ENCODE data around the gene TRIM8.

TRIM8 gene

DNA sequence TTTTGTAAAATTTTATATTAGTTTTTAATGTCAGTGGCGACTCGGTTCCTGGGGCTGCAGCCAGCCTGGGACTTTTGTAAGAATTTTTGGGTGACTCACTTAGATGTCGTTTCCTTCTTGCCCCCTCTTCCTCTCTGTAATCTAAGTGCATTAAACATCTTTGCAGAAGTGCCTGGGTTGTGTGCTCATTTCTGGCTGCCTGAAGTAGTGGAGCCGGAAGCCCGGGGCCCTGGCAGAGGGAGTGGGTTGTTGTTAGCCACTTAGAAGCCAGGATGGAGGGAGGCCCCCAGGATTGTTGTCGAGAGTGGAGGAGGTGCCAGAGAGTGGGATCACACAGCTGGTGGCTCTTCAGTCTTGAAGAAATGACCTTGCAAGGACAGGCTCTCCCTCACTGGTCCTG, 11.0 kb upstream of the TRIM8 start:
- no peak for DNase-seq (ENCODE audit: low spot score)

DNA sequence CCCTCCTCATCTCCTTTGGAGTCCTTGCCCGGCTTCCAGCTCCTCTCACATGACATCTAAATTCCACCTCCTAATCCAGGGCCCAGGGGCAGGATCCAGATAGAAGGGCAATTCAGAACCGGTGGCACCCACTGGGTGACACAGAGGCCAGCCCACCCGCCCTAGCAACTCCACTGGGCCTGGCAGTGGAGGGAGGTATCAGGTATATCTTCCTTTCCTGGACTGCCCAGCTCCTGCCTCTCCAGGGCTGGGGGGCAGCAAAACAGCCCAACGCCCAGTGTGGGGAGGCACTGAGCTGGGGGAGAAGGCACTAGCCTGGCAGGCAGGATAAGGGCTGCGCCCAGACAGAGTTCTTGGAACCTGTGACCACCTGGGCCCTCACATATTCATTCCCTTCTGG, 10.4 kb upstream of the TRIM8 start:
- no peak for DNase-seq (ENCODE audit: low spot score)

DNA sequence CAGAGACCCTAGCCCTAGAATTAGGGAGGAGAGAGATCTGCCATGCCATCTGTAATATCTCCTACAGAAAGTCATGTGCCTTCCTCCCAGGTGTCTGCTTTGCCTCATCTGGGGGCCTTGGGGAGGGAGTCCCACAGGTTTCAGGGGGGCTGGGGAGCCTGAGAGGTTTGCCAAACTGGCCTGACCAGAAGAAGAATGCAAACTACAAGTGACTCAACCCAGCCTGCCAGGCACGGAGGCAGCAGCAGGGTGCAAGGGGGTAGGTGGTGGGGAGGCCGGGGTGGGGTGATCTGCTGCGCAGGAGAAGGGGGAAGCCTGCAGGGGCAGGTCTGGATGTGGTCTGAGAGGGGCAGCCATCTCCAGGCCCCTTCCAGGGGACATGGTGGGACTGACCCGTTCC, 9.6 kb upstream of the TRIM8 start:
- no peak for DNase-seq (ENCODE audit: low spot score)

DNA sequence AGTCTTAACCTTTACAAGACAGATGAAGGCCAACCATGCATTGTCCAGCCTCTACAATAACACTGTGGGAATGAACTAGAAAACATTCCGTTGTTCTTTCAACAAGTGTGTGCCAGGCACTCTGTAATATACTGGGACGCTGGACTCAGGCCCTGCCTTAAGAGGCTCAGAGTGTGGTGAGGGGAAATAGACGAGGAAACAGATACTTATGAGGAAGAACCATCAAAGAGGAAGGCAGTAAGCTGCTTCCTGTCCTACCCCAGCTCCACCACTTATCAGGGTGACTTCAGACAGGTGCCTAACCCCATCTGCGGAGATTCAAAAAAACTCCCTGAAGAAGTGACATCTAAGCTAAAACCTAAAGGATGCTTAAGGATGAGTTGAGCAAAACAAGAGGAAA, 8.9 kb upstream of the TRIM8 start:
- DNase-seq (ENCODE audit: low spot score) = no peak

DNA sequence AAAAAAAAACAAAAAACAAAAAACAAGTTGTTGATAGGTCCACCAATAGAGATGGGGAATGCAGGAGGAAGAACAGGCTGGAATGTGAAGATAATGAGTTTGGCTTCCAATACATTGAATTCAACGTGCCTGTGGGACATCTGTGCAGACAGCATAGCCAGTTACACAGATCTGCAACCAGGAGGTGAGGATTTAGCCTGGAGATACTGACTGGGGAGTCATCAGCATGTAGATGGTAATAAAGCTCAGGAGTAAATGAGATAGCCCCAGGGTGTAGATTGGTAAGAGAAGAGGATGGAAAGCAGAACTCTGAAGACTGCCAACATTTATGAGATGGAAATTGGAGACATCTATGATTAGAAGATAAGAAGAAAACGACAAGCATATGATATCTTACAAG, 4.7 kb upstream of the TRIM8 start:
- DNase-seq (ENCODE audit: low spot score) = no peak

DNA sequence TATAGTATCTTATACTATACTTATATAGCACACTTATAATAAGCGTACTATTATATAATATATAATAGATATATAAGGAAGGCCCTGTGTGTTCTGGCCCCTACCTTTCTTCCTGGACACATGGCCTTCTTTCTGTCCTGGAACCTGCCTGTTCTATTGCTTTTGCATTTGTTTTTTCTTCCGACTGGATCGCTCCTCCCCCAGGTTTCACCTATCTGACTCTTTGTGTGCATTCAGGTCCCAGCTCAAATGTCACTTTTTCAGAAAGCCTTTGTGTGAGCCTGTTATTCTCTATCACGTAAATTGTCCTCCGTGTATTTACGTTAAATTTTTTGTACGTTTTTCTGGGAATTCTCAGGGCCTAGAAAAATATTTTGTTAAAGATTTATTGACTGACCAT, 2.9 kb upstream of the TRIM8 start:
- no peak for DNase-seq (ENCODE audit: low spot score)

DNA sequence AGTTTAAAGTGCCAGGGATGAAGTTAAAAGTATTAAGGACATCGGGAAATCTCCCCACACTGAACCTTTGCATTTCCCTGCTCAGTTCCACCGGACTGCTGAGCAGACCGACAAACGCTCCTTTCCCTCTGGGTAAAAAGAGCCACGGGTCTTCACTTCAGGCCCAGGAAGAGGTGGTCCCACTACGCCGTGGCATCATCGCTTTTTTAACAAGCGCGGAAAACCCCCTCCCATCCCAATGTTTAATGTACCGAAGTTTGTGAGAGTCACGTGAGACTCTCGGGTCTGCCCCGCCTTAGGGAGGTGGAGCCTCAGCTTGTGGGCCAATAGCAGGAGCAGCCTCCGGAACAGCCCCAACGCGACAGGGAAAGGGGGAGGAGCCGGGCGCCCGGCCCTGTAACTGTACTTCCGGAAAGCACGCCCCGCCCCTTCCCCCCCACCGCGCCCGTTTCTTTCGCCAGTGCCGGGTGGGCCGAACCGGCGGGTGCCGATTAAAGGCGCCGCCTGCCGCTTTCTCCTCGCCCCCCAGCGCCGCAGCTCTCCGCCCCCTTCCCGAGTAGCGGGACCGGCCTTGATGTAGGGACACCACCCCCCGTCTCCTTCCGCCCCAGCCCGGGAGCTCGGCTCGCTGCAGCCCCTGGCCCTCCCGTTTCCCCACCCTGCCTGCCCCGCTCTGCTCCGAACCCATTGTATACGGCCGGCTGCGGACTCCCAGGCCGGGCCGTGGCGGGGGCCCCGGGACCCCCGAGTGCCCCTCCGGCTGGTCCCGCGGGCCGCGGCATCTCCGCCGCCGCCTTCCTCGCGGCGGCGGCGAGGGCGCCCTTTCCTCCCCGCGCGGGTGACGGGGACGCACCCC, 2.2 kb upstream of the TRIM8 start:
- peak; percentile 91 for DNase-seq (ENCODE audit: low spot score)

DNA sequence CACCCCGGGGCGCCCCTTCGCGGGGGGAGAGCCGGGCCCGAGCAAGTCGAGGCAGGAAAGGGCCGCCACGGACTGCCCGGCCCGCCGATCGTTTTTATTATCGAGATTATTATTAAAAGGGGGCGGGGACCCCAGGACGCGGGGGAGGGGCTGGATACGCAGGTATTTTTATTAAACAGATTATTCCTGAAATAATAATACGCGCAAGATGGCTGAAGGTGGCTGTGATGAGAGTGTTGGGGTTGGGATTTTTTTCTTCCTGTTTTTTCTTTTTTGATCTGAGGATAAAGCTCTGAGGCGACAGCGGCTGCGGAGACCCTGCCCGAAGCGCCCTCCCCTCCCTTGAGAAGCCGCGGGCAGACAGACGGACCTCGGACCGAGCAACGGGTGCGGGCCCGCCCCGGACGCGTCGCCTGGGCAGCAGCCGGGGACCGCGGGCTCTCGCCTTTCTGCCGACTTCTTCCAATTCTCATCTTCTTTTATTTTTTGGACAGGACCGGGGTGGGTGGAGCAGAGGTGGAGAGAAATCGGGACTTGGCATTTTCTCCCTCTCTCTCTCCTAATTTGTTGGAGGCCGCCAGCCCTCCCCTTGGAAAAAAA, 1.4 kb upstream of the TRIM8 start:
- no peak for DNase-seq (ENCODE audit: low spot score)

DNA sequence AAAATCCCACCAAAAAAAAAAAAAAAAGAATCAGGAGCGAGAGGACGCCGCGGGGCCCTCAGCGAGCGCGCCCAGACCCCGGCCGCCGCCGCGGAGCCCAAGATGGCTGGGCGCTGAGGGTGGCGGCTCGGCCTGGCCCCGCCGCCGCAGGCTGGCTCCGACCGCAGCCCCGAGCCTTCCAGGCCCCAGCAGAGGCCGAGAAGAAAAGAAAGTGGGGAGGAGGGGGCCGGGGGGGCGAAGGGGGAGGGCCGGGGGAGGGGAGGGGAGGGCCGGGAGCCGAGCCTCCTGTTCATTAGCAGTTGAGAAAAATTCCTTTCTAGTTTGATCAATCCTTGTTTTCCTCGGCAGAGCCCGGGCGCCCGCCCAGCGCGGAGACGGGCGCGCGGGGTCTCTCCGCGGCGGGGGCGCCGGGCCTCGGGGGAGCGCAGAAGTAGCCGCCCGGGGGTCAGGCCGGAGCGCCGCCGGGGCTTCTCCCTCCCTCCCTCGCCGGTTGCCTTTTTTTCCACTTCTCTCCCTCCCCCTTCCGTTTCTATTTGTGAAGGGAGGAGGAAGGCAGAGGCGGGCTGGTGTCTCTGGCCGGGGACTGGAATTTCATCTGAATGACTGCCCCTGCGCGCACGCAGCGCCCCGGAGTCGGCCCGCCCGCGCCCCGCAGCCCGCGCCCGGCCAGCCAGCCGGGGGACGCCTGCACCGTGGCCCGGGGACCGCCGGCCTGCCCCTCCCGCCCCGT, 778 bp upstream of the TRIM8 start:
- DNase-seq (ENCODE audit: low spot score) = no peak

DNA sequence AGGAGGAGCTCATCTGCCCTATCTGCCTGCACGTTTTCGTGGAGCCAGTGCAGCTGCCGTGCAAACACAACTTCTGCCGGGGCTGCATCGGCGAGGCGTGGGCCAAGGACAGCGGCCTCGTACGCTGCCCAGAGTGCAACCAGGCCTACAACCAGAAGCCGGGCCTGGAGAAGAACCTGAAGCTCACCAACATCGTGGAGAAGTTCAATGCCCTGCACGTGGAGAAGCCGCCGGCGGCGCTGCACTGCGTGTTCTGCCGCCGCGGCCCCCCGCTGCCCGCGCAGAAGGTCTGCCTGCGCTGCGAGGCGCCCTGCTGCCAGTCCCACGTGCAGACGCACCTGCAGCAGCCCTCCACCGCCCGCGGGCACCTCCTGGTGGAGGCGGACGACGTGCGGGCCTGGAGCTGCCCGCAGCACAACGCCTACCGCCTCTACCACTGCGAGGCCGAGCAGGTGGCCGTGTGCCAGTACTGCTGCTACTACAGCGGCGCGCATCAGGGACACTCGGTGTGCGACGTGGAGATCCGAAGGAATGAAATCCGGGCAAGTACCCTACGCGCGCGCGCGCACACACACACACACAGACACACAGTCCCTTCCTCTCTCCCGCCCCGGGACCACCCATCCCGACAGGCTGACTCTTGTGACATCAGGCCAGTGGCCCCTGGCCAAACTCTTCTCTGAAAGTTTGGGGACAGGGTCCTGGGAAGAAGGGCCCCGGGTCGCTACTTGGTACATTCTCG, 538 bp downstream of the TRIM8 start:
- DNase-seq (ENCODE audit: low spot score) = no peak

DNA sequence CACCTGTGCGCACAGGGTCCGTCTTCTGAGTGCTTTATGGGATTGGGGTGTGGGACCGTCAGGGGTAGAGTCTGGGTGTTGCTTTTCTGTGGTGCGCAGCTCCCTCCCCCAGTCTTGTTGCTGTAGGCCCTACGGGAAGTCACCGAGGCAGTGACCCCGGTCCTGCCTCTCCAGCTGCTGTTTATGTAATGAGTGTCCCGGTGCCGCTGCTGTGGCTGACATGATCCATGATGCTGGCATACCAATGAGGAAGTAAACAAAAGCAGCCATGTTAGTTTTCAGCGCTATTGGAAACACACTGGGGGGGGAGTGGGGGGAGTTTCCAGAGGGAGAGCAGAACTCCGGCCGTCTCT, 1.1 kb downstream of the TRIM8 start:
- peak; percentile 10 for DNase-seq (ENCODE audit: low spot score)

DNA sequence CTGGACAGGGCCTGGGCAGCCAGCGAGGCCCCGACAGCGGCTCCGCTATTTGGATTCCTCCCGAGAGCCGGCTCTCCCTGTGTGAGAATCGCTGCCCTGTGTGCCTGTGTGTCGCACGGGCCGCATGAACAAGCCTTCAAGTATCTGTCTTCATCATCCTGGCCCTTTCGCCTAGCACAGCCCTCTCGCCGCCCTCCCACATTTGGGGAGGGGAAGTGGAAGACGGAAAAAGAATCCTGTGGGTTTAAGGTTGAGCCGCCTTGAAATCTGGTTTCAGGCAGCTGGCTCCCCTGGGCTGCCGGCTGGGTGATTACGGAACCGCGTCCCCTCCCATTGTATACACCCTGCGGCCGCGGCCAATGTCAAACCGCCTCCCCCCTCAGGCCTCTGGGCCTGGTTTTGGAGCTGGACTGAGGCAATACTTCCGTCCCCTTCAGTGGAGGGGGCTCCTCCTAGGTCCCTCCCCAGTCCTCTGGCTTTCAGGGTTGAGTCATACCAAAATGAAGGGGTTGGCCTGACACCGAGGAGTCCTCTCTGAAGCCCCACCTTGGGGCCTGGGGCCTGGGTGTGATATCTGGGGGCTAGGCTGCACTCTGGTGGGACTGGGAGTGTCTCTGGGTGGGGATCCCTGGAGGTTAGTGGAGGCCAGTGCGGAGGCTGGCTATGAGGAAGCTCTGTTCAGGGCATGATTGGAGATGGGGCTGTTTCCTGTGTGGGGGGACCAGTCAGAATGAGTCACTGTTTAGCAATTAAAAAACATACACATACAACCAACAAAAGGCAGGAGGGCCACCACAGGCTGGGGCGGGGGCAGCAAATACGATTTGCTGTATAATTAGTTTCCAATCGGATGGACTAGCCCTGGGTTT, 1.7 kb downstream of the TRIM8 start:
- DNase-seq (ENCODE audit: low spot score) = peak; percentile 74

DNA sequence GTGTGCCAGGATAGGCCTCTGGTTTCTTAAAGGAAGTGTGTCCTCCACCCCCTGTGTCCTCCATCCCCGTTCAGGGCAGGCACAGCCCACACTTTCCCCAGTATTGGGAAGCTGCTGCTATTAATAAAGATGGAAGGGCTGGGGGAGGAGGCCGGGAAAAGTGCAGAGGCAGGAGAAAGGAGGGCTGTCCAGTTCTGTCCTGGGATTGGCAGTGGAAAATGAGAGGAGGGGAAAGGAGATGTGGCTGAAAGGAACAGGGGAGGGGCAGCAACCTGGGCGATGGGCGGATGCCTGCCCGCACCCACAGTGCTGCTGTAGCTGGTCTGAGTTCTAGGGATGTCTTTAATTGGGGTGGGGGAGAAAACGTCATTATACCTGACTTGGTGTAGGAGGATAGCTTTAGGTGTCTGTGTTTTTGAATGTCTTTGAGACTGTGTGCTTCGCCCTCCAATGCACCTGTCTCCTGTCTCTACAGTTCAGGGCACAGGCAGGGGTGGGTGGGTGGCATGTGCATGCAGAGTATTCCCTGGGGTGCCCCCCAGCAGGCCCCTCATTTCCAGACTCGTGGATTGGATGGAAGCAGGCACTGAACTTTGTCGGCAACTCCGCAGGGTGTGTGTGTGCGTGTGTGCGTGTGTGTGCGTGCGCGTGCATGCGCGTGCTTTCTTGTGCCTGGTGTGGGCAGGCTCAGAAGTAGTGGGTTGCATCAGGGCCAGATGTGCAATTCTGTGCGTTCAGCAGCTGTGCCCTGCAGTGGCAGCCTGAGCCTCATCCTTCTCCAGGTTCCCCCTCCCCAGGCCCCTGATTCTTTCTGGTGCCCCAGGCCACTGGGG, 2.5 kb downstream of the TRIM8 start:
- DNase-seq (ENCODE audit: low spot score) = peak; percentile 68

DNA sequence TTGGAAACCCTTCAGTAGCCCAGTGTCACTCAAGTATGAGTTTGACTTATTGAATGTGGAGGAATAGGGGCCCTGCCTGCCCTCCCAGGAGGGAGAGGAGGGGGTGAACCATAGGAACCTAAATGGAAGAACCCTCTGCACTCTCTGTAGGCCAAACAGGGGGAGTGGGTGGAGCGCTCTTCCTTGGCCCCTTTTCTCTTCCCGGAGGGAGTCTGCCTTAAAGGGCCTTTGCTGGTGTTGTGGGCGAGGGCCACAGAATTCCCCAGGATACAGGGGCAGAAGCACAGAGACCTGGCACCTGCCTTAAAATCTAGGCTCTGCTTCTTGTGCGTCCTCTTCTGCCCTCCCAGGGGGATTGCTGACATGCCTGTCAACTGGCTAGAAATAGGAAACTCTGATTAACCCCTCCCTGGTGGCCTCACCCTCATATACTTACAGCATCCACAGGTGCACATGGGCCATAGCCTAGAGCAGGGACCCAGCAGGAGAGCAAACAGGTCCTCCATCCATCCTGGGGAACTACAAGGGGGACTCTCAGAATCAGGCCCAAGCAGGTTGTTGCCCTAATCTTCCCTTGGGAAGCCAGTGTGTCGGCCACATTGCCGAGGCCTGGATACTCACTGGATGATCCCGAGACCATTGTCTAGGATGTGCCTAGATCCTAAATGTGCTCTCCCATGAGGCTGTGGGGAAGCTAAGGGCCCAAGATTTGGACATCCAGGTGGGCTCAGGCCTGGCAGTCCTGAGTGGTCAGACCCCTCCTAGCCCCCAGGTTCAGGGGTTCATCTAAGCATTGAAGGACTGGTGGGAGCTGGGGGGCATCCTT, 3.4 kb downstream of the TRIM8 start:
- DNase-seq (ENCODE audit: low spot score) = no peak

DNA sequence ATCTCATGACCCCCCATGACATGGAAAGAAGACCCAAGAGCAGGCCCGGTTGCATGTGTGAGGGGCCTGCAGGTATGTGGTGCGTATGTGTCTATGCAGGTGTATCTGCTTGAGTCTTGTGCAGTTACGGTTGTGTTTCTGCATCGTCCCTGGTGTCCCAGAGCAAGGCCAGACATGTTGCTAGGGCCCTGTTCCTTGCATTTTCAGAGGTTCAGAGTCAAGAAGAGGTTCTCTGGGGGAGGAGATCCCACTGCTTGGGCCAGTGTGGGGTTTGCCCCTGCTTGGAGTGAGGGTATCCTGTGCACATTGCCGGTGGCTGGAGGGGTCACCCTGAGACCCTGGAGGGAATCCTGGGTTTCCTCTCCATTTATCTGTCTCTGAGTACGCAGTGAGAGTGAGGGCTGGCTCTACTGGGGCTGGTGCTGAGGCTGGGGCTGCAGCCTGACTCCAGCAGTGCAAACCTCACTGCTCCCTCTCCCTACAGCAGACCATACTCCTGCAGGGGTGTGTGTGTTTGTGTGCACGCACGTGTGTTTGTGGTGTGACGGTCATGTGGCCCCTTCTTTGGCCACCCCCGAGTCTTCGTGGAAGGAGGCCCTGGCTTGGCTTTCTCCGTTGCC, 4.1 kb downstream of the TRIM8 start:
- no peak for DNase-seq (ENCODE audit: low spot score)

DNA sequence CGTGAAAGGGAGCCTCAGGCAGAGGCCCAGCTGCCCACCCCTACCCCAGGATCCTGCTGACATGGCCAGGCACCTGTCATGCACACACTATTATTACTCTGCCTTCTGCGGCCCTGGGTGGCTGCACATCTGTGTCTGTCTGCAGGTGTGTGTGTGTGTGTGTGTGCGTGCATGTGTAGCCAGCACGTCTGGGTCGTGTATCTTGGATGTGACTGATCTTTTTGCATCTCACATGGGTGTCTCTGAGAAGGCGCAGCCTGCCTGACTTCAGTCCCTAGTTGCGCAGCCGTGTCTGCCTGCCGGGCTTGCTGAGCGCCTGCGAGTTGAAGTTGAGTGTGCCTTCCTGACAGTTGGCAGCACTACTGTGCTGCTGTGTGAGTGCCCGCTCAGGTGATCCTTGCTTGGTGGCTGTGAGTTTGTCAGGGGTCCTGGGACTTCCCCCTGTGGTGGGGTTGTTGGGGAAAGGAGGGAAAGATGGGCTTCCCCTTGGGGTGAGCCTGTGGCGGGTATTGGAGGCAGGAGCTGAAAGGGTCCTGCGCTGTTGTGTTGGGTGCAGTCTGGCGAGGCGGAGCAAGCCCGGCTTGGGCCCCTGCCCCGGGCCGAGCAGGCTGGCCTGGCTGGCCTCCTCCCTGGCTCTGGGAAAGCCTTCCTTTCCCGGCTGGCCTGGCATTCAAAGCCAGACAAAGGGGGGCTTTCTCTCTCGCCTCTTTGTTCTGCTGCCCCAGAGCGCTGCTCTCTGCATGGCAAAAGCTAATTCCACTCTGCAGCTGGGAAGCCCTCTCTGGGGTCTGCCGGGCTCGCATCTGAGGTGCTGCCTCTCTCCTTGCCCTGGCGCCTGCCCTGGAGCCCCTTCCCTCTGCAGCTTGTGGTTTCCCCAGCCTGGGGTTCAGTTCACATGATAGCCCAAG, 4.9 kb downstream of the TRIM8 start:
- no peak for DNase-seq (ENCODE audit: low spot score)

DNA sequence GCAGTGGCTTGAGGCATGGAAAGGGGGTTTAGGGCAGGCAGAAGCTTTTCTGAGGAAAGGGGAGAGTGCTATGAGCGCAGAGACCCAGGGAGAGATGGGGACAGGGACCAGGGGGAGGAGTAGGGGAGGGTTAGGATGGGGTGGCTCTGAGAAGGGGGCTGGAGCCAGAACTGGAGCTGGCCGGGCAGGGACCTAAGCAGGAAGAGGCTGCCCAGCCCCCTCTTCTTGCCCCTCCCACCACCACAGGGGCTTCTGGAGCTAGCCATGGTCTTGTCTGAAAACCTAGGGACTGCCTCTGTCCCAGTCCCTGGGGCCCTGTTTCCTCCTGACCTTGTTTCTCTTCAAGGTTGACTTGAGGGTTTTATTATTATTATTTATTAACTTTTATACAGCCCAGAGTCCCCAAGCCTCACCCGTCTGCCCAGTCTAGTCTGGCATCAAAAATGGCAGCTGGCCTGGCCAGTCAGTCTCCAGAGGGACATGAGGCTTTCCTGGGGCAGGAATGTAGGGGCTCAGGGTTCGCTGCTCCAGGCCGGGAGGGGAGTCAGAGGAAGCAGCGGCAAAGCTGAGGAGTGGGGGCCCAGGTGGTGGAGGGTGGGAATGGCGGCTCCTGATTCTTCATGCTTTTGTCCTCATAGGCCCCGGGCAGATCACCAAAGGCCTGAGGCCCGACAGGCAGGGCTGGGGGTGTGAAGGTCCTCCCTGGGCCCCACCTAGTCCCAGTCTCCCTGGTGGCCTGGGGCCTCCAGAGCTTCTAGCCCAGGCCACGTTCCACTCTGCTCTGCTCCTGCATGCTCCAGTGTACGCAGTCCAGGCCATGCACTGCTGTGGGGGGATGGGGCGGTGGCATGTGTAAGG, 5.7 kb downstream of the TRIM8 start:
- no peak for DNase-seq (ENCODE audit: low spot score)

Measured in COLO829 (cell line).